Measurements from ENCODE around the gene MCM3. TPM values are rescaled to one million over a fixed set of nuclear protein-coding genes. Genes with fewer than 3 reads are reported as not detected.

The MCM3 gene
- polyA plus RNA-seq, 1 donor (not counting 4 experiments of a cell fraction or from before 2014, with no cell fraction given): 60.9 TPM

GRCh38 chr6:52251113-52251512 is 33.4 kb downstream of the MCM3 start:
- dilution Hi-C loops (cut with MboI; ENCODE audit: extremely low pct_ligation_motif_present, low sequenced_read_pairs): no loop called here
- Histone ChIP-seq H4K20me1 (ENCODE audit: control insufficient read depth, extremely low read depth, insufficient read depth, low read length) (no peaks in the 10 kb centered on the region), H2AFZ (ENCODE audit: control insufficient read depth, low read length) (no peak overlapping the region), H3K4me1 (ENCODE audit: control insufficient read depth, extremely low read depth, insufficient read depth, low read length) (peaks cover 5% of the 10 kb centered on the region), H3K36me3 (ENCODE audit: control insufficient read depth in 2 of 2, extremely low read depth in 1 of 2, insufficient read depth in 2 of 2, low read length in 2 of 2) (no peaks in the 10 kb centered on the region), H3K9me3 (ENCODE audit: control insufficient read depth, low read depth, low read length) (no peaks in the 10 kb centered on the region), H3K4me2 (ENCODE audit: control insufficient read depth, extremely low read depth, insufficient read depth, low read depth, low read length) (no peak overlapping the region), H3K27me3 (ENCODE audit: control insufficient read depth, extremely low read depth, insufficient read depth, low read length) (peaks cover 24% of the 10 kb centered on the region), H3K9me1 (ENCODE audit: control insufficient read depth, extremely low read depth, insufficient read depth, low read length) (no peaks in the 10 kb centered on the region), H3K27ac (ENCODE audit: control insufficient read depth, insufficient read depth, low read length) (no peak overlapping the region), H3K79me2 (ENCODE audit: control insufficient read depth, insufficient read depth, low read length) (no peaks in the 10 kb centered on the region), H3K9ac (ENCODE audit: control insufficient read depth, extremely low read depth, insufficient read depth, low read length) (no peak overlapping the region), H3K4me3 (ENCODE audit: control insufficient read depth in 2 of 3, extremely low read depth in 1 of 3, insufficient read depth in 2 of 3, low read depth in 1 of 3, low read length in 3 of 3) (no peak overlapping the region)
- no peak for DNase-seq (ENCODE audit: low read depth, low spot score)
- no peak for TF ChIP-seq EZH2 (IDR thresholded peaks at IDR 0.05; ENCODE audit: low read length)
- TF ChIP-seq, protein P1, sequence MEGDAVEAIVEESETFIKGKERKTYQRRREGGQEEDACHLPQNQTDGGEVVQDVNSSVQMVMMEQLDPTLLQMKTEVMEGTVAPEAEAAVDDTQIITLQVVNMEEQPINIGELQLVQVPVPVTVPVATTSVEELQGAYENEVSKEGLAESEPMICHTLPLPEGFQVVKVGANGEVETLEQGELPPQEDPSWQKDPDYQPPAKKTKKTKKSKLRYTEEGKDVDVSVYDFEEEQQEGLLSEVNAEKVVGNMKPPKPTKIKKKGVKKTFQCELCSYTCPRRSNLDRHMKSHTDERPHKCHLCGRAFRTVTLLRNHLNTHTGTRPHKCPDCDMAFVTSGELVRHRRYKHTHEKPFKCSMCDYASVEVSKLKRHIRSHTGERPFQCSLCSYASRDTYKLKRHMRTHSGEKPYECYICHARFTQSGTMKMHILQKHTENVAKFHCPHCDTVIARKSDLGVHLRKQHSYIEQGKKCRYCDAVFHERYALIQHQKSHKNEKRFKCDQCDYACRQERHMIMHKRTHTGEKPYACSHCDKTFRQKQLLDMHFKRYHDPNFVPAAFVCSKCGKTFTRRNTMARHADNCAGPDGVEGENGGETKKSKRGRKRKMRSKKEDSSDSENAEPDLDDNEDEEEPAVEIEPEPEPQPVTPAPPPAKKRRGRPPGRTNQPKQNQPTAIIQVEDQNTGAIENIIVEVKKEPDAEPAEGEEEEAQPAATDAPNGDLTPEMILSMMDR (optimal IDR thresholded peaks at IDR 0.05 in 1 of 3, IDR thresholded peaks at IDR 0.05 in 1 of 3, conservative IDR thresholded peaks at IDR 0.05 in 1 of 3; ENCODE audit: extremely low read depth in 1 of 3, insufficient read depth in 2 of 3, low read length in 3 of 3): no peak
- FAIRE-seq: no peak

- TF ChIP-seq, protein P1 (optimal IDR thresholded peaks at IDR 0.05 in 1 of 3, IDR thresholded peaks at IDR 0.05 in 1 of 3, conservative IDR thresholded peaks at IDR 0.05 in 1 of 3; ENCODE audit: extremely low read depth in 1 of 3, insufficient read depth in 2 of 3, low read length in 3 of 3): no peak
- TF ChIP-seq EZH2 (IDR thresholded peaks at IDR 0.05; ENCODE audit: low read length): no peak
- Histone ChIP-seq H3K4me1 (ENCODE audit: control insufficient read depth, extremely low read depth, insufficient read depth, low read length) (peaks cover 5% of the 10 kb centered on the region), H4K20me1 (ENCODE audit: control insufficient read depth, extremely low read depth, insufficient read depth, low read length) (no peaks in the 10 kb centered on the region), H3K79me2 (ENCODE audit: control insufficient read depth, insufficient read depth, low read length) (no peaks in the 10 kb centered on the region), H3K27me3 (ENCODE audit: control insufficient read depth, extremely low read depth, insufficient read depth, low read length) (peaks cover 24% of the 10 kb centered on the region), H3K9me3 (ENCODE audit: control insufficient read depth, low read depth, low read length) (no peaks in the 10 kb centered on the region), H3K4me3 (ENCODE audit: control insufficient read depth in 2 of 3, extremely low read depth in 1 of 3, insufficient read depth in 2 of 3, low read depth in 1 of 3, low read length in 3 of 3) (no peak overlapping the region), H3K9me1 (ENCODE audit: control insufficient read depth, extremely low read depth, insufficient read depth, low read length) (no peaks in the 10 kb centered on the region), H2AFZ (ENCODE audit: control insufficient read depth, low read length) (no peak overlapping the region), H3K27ac (ENCODE audit: control insufficient read depth, insufficient read depth, low read length) (no peak overlapping the region), H3K36me3 (ENCODE audit: control insufficient read depth in 2 of 2, extremely low read depth in 1 of 2, insufficient read depth in 2 of 2, low read length in 2 of 2) (no peaks in the 10 kb centered on the region), H3K4me2 (ENCODE audit: control insufficient read depth, extremely low read depth, insufficient read depth, low read depth, low read length) (no peak overlapping the region), H3K9ac (ENCODE audit: control insufficient read depth, extremely low read depth, insufficient read depth, low read length) (no peak overlapping the region)
- dilution Hi-C loops (cut with MboI; ENCODE audit: extremely low pct_ligation_motif_present, low sequenced_read_pairs): no loop called here
- FAIRE-seq: no peak
- DNase-seq (ENCODE audit: low read depth, low spot score): no peak
Measured at GRCh38 chr6:52249078-52249477, 35.5 kb downstream of the MCM3 start.
